NCI-H1105 treated with DMSO at 0.1 percent for 48 hours (cell line): ENCODE results near the gene UVSSA.
"Not testable (repeated sequence)": the region's sequence is repeated elsewhere in the genome, so short reads cannot be mapped to it uniquely, and the experiment has no call there.

ENCODE experiments used
- DNase-seq: peaks from one replicate; lab custom pipeline; 2025; lab: John Stamatoyannopoulos, UW

Gene UVSSA

DNA sequence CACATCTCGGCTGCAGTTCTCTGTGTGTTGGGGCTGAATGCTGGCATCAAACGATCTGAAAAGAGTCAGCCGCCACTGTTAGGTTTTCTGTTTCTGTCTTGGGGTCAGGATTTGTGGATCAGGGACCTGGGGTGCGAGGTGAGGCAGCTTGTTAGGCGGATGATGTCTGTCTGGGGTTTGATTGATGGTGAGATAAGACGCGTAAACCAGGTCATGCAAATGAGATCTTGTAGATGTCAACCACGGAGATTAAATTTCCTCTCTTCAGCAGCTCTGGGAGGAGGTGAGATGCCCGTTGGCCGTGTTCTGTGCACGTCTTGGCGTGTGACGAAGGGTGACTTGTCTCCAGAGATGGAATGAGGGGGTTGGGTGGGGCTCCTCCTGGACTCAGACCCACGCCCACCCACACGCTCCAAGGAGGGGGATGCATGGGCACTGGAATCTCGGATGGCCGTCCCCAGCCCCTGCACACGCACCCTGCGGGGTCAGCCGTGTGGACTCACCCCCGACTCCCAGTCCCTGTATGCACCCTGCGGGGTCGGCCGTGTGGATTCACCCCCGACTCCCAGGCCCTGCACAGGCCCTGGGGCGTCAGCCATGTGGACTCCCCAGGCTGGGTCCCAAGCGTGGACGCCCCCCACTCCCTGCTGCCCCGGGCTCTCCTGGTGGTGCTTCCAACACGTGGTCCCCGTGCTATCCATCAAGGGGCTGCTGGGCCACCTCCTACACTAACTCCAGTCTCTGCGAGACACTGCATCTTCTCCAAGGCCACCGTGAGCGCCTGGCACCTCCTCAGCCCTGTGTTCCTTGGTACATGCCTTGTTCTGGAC, 16.0 kb upstream of the UVSSA start:
- DNase-seq, result no peak

DNA sequence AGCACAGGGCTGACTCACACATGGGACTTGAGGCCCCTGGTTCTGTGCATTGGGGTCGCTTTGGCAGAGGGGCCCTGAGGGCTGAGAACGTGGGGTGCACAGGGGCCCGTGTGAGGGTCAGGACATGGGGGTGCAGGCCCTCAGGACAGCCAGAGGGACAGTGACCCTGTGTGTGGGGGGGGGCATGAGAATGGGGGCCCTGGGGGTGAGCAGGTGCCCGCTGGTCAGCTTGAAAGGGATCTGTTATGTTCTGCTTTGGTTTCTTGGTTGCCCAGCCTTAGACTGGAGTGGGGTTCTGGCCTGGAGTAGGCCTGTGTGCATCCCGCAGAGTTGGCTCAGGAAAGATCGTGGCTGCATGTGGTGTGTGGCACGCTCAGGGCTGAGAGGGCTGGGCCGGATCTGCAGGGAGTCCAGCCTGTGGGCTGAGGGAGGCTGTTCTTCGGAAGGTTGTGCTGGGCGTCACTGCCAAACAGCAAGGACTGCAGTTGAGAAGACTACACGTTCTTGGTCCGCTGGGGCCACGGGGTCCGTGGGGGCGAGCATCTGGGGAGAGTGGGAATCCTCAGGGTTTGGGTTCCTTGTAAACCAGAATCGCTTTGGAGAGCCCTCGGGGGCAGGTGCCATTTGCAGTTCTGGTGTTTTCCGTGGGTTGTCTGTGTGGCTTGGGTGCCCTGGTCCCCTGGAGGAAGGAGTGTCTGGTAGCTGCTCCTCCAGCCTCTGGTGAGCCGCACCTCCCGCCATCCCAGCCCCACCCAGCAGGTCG, 15.2 kb upstream of the UVSSA start:
- DNase-seq, result no peak

DNA sequence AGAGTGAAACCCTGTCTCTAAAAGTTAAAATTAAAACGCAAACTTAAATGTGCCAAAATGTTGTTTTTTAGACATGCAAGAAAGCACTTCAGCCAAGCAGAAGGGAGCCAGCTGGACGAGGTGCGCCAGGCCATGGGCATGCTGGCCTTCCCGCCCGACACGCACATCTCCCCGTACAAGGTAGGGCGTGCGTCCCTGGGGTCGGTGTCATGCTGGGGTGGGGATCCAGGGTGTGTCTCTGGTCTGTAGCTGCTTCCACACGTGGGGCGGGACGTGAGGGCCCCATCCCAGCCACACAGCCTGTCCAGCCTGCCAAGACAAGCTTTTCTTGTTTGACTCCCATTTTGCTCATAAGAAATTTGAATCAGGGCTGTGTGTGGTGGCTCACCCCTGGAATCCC, 14.3 kb upstream of the UVSSA start:
- DNase-seq, result no peak

DNA sequence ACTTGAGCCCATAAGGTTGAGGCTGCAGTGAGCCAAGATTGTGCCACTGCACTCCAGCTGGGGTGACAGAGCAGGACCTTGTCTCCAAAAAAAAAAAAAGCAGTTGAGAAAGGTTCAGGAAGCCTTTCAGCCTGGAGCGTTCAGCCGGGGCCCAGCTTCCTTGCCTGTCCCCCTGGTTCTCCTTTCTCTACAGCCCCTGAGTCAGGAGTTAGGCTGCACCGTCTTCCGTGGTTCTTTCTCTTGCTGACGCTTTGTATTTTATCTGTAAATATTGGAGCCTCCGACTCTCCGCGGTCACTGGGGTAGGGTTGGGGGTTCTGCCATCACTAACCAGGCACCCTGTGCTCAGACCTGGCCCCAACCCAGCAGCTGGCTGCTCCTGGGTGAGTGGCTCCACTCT, 13.8 kb upstream of the UVSSA start:
- DNase-seq, result no peak

DNA sequence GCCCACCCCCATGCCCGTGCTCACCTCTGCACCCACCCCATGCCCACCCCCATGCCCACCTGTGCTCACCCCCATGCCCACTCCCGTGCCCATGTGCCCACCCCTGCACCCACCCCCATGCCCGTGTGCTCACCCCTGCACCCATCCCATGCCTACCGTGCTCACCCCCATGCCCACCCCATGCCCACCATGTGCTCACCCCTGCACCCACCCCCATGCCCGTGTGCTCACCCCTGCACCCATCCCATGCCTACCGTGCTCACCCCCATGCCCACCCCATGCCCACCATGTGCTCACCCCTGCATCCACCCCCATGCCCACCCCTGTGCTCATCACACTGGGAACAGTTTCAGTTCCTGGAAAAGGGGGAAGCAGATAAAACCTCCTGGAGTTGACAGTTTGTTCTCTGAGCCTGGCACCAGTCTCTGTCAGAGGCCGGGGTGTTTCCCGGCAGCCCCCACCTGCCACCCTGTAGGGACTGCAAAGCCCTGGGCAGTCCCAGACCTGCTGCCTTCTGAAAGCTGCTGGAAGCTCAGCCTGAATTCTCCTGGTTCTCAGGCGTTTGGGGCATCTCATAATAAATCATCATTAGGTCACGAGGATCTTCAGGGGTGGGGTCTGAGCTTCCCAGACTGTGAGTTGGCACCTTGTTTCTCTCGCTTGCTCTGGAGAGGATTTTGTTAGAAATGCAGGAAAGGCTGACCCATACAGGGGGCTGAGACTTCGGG, 13.0 kb upstream of the UVSSA start:
- DNase-seq, result not testable (repeated sequence)

DNA sequence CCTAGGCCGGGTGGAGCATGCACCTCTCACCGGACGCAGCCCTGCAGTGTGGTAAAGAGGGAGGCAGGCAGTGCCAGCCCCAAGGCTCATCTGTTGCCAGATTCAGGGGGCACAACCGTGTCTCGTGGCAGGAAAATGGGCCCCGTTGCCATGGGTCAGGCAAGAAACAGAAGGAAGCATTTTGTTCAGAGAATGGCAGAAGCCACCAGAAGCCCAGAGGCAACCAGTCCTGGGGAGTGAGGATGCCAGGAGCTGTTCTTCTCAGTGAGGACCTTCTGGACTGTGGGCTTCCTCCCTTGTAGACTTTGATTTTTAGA, 12.5 kb upstream of the UVSSA start:
- DNase-seq, result no peak

DNA sequence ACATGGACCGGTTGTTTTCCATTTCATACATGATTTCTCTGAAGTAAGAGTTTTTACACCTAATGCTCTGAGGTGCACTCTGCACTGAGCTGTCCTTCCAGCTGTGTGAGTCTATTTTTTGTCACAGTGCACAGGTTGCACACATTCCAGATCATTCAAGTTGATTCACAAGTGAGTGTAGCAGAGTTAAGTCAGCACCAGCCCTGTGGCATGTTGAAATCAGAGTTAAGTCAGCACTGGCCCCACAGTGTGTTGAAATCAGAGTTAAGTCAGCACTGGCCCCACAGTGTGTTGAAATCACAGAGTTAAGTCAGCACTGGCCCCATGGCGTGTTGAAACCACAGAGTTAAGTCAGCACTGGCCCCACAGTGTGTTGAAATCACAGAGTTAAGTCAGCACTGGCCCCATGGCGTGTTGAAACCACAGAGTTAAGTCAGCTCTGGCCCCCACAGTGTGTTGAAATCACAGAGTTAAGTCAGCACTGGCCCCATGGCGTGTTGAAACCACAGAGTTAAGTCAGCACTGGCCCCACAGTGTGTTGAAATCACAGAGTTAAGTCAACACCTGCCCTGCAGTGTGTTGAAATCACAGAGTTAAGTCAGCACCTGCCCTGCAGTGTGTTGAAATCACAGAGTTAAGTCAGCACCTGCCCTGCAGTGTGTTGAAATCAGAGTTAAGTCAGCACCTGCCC, 11.7 kb upstream of the UVSSA start:
- DNase-seq, result not testable (repeated sequence)

DNA sequence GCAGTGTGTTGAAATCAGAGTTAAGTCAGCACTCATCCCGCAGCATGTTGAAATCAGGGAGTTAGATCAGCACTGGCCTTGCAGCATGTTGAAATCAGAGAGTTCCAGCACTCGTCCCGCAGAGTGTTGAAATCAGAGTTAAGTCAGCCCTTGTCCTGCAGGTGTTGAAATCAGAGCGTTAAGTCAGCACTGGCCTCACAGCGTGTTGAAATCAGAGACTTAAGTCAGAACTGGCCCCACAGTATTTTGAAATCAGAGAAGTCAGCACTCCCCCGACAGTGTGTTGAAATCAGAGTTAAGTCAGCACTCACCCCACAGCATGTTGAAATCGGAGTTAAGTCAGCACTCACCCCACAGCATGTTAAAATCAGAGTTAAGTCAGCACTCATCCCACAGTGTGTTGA, 10.9 kb upstream of the UVSSA start:
- DNase-seq, result no peak

DNA sequence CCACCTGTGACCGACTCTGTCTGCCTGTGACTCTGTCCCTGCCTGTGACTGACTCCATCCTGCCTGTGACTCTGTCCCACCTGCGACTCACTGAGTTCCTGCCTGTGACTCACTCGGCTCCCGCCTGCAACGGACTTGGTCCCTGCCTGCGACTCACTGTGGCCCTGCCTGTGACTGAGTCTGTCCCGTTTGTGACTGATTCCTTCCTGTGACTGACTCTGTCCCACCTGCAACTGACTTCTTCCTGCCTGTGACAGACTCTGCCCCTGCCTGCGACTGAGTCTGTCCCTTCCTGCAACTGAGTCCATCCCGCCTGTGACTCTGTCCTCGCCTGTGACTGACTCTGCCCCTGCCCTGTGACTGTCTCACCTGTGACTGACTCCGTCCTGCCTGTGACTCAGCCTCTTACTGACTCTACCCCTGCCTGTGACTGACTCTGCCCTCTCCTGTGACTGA, 9.6 kb upstream of the UVSSA start:
- DNase-seq, result no peak

DNA sequence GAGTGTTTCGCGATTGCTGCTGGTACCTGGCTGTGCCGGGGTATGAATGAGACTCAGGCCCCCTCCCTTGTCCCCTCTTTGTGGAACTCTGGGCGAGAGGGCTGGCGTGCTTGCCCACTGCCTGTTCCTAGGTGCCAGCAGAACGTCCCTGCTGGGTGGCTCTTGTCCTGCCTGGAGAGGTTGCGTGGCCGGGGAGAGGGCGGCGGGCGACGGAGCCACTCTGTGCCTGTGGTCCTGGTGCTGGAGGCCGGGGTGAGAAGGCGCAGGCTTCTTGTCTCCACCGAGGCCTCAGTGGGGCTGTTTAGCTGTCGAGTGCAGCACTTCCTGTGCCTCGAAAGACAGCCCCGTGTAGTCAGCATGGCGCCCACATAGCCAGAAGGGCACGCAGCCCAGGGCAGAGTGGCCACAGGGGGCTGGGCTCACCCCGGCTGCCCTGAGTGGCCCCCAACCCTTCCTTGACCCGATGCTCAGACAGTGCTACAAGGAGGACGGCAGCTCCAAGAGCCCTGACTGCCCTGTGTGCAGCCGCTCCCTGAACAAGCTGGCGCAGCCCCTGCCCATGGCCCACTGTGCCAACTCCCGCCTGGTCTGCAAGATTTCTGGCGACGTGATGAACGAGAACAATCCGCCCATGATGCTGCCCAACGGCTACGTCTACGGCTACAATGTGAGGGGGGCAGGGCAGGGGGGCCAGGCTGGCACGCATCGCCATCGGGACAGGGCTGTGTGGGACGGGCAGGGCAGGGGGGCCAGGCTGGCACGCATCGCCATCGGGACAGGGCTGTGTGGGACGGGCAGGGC, 8.9 kb upstream of the UVSSA start:
- DNase-seq, result no peak

DNA sequence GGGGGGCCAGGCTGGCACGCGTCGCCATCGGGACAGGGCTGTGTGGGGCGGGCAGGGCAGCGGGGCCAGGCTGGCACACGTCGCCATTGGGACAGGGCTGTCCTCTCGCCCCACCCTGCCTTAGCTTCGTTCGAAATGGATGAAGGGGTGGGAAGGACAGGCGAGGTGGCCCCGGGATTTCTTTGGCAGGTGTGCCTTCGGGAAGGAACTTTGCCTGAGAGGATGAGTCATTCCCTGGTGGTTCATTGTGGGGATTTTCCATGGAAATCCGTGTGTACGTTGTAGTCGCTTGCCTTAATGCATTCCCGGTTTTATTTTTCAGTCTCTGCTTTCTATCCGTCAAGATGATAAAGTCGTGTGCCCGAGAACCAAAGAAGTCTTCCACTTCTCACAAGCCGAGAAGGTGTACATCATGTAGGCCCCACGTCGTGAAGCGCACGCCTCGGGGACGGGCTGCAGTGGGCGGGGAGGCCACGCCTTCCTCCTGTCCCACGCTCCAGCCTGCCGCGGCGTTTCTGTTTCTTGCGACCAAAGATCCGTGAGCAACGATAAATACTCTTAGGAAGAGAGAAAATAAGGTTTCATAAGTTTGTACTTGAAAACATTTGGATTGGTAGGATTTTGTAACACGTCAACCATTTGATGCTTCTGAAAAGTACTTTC, 8.1 kb upstream of the UVSSA start:
- no peak for DNase-seq

DNA sequence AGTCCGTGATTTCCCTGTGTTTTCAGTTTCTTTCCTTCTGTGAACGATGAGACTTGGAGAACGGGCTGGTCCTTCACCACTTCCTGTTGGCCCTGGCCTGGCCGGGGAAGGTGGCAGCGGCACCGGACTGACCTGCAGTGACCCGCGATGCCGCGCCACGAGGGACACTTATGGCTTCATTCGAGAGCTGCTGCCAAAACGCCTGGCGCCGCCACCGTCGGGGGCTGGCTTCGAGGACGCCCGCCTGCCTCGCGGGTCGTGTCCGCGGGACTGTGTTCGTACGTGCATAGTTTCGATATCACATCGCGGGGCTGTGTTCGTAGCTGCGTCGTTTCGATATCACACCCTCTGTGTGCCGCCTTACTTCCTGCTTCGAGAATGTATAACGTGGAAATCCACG, 7.5 kb upstream of the UVSSA start:
- DNase-seq, result no peak

DNA sequence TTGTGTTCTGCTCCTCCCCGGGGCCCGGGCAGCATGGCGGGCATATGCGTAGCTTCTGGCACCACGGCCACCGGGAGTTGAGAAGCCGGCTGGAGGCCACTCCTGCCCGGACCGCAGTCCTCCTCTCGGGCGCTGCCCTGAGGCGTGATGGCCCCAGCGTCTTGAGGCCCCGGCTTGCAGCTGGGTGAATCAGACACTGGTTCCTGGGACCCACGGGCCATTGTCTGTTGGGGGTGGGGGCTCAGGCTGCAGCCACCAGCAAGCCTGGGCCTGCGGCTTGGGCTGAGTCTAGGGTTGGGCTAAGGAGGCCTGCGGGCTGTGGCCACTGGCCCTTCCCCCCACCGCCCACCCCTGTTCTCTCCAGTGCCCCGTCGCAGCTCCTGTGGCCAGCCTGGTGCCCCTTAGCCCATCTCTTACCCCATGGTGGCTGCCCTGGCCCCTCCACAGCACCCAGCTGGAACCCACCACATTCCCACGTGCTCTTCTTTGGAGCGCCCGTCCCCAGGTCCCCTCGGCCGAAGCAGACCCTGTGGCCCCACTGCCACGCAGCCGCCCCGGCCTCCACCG, 6.7 kb upstream of the UVSSA start:
- no peak for DNase-seq

DNA sequence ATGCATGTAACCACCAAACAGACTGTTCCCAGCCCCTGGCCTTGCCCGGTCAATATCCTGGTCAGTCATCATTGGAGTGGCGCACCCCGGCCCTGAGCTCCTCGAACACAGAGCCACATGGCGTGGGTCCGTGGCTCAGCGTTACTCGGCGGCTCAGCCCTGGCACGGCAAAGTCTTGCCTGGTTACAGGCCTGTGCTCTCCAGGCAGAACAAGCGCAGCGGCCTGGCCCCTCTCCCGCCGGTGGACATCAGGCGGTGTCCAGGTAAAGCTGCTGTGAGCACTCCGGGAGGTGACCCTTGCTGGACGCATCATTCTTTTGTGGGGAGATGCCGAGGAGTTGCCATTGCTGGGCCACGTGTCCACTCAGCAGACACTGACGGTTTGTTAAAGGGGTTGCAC, 6.1 kb upstream of the UVSSA start:
- DNase-seq, result no peak

DNA sequence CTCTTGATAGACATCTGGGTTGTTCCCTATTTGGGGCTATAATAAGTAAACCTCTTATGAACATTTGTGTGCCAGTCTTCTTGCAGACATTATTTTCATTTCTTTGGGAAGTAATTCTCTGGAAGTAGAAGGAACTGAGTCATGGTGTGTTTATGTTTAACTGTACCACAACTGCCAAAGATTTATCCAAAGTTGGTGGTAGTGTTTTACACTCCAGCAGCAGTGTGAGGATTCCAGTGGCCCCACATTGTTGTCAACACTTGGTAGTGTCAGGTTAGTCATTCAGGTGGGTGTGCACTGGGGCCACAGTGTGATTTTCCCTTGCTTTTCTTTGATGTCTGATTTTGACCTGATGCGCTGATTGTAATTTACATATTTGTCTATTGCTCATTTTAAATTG, 5.0 kb upstream of the UVSSA start:
- no peak for DNase-seq

DNA sequence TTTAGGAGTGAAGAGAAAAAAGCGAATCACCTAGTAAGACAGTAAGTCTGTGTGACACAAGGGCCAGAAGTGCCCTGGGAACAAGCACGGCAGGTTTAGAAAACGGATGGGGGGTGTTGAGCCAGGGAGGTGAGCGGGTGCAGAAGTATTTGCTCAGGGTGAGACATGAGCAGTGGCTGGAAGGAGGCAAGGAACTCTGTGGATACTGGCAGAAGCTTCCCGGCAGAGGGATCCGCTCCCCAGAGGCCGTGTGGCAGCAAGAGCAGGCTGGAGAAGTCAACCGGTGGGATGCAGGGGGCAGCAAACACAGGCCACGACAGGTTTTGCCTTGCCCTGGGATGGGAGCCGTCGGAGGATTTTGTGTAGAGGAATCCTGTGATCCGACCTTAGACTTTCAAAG, 2.3 kb upstream of the UVSSA start:
- no peak for DNase-seq

DNA sequence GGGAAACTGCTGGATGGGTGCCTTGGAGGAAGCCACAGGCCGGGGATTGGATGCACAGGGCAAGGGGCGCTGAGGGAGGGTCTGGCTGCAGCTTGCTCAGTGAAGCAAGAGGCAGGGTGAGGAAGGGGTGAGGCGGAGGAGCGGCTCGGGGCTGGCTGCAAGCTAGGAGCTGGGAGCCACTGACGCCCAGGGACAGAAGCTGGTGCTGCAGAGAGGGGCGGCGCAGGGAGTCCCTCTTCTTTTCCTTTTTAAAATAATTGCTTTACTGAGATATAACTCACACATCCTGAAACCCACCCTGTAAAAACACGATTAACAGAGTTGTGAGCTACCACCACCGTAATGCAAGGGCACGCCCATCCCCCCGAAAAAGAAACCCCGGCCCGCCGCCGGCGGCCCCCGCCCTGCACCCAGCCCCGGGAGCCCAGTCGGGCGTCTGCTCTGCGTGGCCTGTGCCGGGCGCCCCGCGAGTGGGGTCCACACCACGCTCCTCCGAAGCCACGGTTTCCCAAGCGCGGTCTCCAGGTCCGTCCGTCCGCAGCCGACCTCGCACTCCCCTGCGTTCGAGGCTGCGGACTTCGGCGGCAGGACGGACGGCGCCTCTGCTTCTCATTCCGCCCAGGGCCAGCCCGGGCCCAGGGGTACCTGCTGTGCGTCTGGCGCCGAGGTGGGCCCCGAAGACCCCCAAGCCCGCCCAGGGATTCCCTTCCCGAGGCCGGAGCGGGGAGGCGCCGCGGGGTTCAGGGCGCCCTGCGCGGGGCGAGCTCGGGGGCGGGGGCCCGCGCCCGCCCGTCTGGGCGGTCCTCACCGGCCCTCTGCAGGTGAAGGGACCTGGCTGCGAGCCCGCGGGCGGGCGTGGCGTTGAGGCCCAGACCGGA, 866 bp upstream of the UVSSA start:
- peak; percentile 7 for DNase-seq

DNA sequence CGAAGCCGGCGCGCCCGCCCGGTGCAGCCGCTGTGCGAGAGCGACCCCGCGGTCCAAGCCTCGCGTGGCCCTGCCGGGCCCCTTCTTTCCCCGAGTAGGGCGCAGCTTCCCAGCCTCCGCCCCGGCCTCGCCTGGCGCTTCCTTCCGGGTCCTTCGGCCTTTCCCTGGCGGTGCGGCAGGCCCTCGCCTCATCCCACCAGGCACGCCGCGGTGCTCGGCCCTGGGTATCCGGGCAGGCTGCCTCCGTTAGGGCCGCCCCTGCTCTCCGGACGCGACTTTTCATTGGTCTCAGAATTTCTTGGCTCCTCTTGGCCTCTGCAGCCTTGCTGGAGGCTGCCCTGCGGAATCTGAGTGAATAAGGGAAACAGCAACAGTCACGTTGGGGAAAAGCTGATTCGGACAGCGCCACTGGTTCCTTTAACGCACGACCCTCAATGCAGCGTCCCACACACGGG, 429 bp downstream of the UVSSA start:
- no peak for DNase-seq

DNA sequence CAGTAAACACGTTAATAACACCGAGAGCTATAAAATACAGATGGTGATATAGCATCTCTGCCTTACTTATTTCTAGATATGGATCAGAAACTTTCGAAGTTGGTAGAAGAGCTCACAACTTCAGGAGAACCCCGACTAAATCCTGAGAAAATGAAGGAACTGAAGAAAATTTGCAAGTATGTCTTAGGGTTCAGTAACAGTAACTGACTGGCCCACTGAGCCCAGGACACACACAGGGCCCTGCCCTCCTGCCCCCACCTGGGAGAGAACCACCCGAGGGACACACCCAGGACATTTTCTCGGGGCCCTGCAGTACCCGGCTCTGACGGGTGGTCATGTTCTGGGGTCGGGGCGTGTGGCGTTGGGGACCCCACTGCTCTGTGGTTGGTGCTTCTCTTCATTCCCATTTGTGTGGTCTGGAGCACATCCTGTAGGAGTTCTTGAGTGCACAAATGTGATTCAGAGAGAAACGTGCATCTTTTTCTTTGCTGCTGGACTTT, 1.1 kb downstream of the UVSSA start:
- no peak for DNase-seq
